PC-3 (cell line): Measurements from ENCODE around the gene TOR2A. TPM values are rescaled to one million over a fixed set of nuclear protein-coding genes. Genes with fewer than 3 reads are reported as not detected.
A peak's percentile ranks its signal among the peaks of the same experiment; 100 is the strongest.

ENCODE experiments used
- ATAC-seq: fragments of 200-7000 bp; cut with Tn5 transposase; 2 replicates; pipeline ENCODE4 v1.9.1; 2020; ENCODE audit warnings: mild to moderate bottlenecking, moderate library complexity
- BruUV-seq: library from RNA; stranded (reverse); fragments of 400-500 nt; replicated peaks from 2 replicates; lab custom pipeline; 2021; lab: Mats Ljungman, UMichigan
- CTCF ChIA-PET: fragments of 300-600 bp; sonication (Branson Sonifier 250); formaldehyde crosslinking; loops from one replicate; lab custom pipeline; 2022; ENCODE audit warnings: antibody characterized with exemption; lab: Charles Lee
- POLR2A ChIA-PET: fragments of 300-600 bp; sonication (Branson Sonifier 250); formaldehyde crosslinking; loops from one replicate; lab custom pipeline; 2022; ENCODE audit warnings: antibody characterized with exemption; ENCODE audit not compliant: unreplicated experiment; lab: Charles Lee
- DNase-seq: peaks from one replicate; pipeline ENCODE4 v3.0.0-alpha.2; 2015
- H2AFZ ChIP-seq: fragments of 300-600 bp; sonication (generic); 2 replicates; pipeline ENCODE4 v1.6.0; 2016; ENCODE audit warnings: antibody characterized with exemption, low read length
- H3F3A ChIP-seq: fragments of 300-600 bp; sonication (generic); one replicate; pipeline ENCODE4 v1.6.0; 2017; ENCODE audit warnings: antibody characterized with exemption, low read length, control low read depth, mild to moderate bottlenecking; ENCODE audit not compliant: unreplicated experiment
- H3K27ac ChIP-seq: fragments of 300-600 bp; sonication (generic); 2 replicates; pipeline ENCODE4 v1.5.1; 2016; ENCODE audit warnings: mild to moderate bottlenecking, low read length
- H3K27me3 ChIP-seq: fragments of 300-600 bp; sonication (generic); 2 replicates; pipeline ENCODE4 v1.6.1; 2016; ENCODE audit warnings: low read length, mixed read lengths
- H3K36me3 ChIP-seq: fragments of 300-600 bp; sonication (generic); 2 replicates; pipeline ENCODE4 v1.6.1; 2016; ENCODE audit warnings: low read depth, mixed run types, low read length, mixed read lengths
- H3K4me1 ChIP-seq: fragments of 300-600 bp; sonication (generic); 2 replicates; pipeline ENCODE4 v1.5.1; 2016; ENCODE audit warnings: low read length; ENCODE audit not compliant: insufficient read depth
- H3K4me2 ChIP-seq: fragments of 300-600 bp; sonication (generic); 2 replicates; pipeline ENCODE4 v1.6.0; 2016; ENCODE audit warnings: low read length
- H3K4me3 ChIP-seq: fragments of 300-600 bp; sonication (generic); 2 replicates; pipeline ENCODE4 v1.5.1; 2016; ENCODE audit warnings: mild to moderate bottlenecking, low read length, mixed read lengths
- H3K79me2 ChIP-seq: fragments of 300-600 bp; sonication (generic); 2 replicates; pipeline ENCODE4 v1.6.1; 2017; ENCODE audit warnings: low read length, mixed read lengths
- H3K9ac ChIP-seq: fragments of 300-600 bp; sonication (generic); 2 replicates; pipeline ENCODE4 v1.6.0; 2016; ENCODE audit warnings: mild to moderate bottlenecking, low read length
- H3K9me2 ChIP-seq: fragments of 300-600 bp; sonication (generic); replicated peaks from 2 replicates; pipeline ENCODE4 v1.6.1; 2016; ENCODE audit warnings: mixed run types, low read length, mixed read lengths
- H3K9me3 ChIP-seq: fragments of 300-600 bp; sonication (generic); 2 replicates; pipeline ENCODE4 v1.6.1; 2016; ENCODE audit warnings: low read length, mixed read lengths
- H4K20me1 ChIP-seq: fragments of 300-600 bp; sonication (generic); 2 replicates; pipeline ENCODE4 v1.6.1; 2016; ENCODE audit warnings: low read length, mixed read lengths
- CTCF ChIP-seq: fragments of 300-600 bp; sonication (generic); conservative IDR thresholded peaks from 2 replicates; pipeline ENCODE4 v1.5.1; 2017; ENCODE audit warnings: antibody characterized with exemption, low read depth, mild to moderate bottlenecking, low read length
- EZH2 ChIP-seq: fragments of 300-600 bp; sonication (generic); IDR thresholded peaks from one replicate; pipeline ENCODE4 v1.6.1; 2017; ENCODE audit warnings: antibody characterized with exemption, mild to moderate bottlenecking, low read length; ENCODE audit not compliant: unreplicated experiment
- EZH2phosphoT487 ChIP-seq: fragments of 300-600 bp; sonication (generic); IDR thresholded peaks from 2 replicates; pipeline ENCODE4 v1.6.1; 2018; ENCODE audit warnings: mild to moderate bottlenecking, antibody characterized with exemption, low read length, borderline replicate concordance
- intact Hi-C: fragments of 100-400 bp; cut with micrococcal nuclease; formaldehyde crosslinking; loops from 2 replicates; pipeline ENCODE4 v1.9.0; 2023
- total RNA-seq: library from RNA; depleted of rRNA; stranded (reverse); fragments of >200 nt; gene quantifications from 2 replicates; pipeline ENCODE4 v1.2.3, GENCODE V29; 2014

Gene TOR2A
- total RNA-seq, 1 experiment from 2014 or later, result 14.1 TPM

- H3K4me2 ChIP-seq, result peak overlapping the region; percentile 94; the same call in 1 of the 2 replicates
- TF ChIP-seq EZH2phosphoT487 (no peak), EZH2 (no peak), CTCF (no peak)
- ATAC-seq (no peak), DNase-seq (no peak)
- H3K9me3 ChIP-seq, result no peaks in the 10 kb centered on the region
- intact Hi-C loops, result loop anchor here (1.0 to 2.0 kb wide), 3 partner anchors 26 to 187 kb away; no protein-coding TSS in a partner anchor
- ChIA-PET CTCF (no interaction called here), POLR2A (no interaction called here)
- H3F3A ChIP-seq, result no peaks in the 10 kb centered on the region
- H4K20me1 ChIP-seq, result no peaks in the 10 kb centered on the region
- H3K9me2 ChIP-seq, result no peaks in the 10 kb centered on the region
- no peaks in the 10 kb centered on the region for H3K79me2 ChIP-seq
- BruUV-seq, result TSS peak; percentile 43
- no peak overlapping the region for H3K4me3 ChIP-seq
- no peak overlapping the region for H2AFZ ChIP-seq
- H3K27ac ChIP-seq, result no peak overlapping the region
- peaks cover 8% of the 10 kb centered on the region for H3K4me1 ChIP-seq
- no peaks in the 10 kb centered on the region for H3K27me3 ChIP-seq
- H3K9ac ChIP-seq, result no peak overlapping the region
- no peaks in the 10 kb centered on the region for H3K36me3 ChIP-seq
Observed at GRCh38 chr9:127733614-127734013, 1.5 kb downstream of the TOR2A start.

GRCh38 chr9:127732444-127732843, 2.6 kb downstream of the TOR2A start:
- intact Hi-C loops, result no loop called here
- Histone ChIP-seq H3K4me1 (peaks cover 8% of the 10 kb centered on the region), H3K36me3 (no peaks in the 10 kb centered on the region), H3K27me3 (no peaks in the 10 kb centered on the region), H3K9me2 (no peaks in the 10 kb centered on the region), H3K4me3 (no peak overlapping the region), H3K4me2 (no peak overlapping the region), H3K9ac (no peak overlapping the region), H2AFZ (no peak overlapping the region), H3F3A (no peaks in the 10 kb centered on the region), H3K27ac (no peak overlapping the region), H3K9me3 (no peaks in the 10 kb centered on the region), H3K79me2 (no peaks in the 10 kb centered on the region), H4K20me1 (no peaks in the 10 kb centered on the region)
- ChIA-PET CTCF (no interaction called here), POLR2A (no interaction called here)
- BruUV-seq, result no TSS peak
- TF ChIP-seq CTCF (no peak), EZH2phosphoT487 (no peak), EZH2 (no peak)
- no peak for DNase-seq
- ATAC-seq, result no peak

GRCh38 chr9:127731938-127732337, 3.2 kb downstream of the TOR2A start:
- DNase-seq, result no peak
- H3K4me2 ChIP-seq, result no peak overlapping the region
- peaks cover 8% of the 10 kb centered on the region for H3K4me1 ChIP-seq
- no peak for ATAC-seq
- no TSS peak for BruUV-seq
- H3K36me3 ChIP-seq, result no peaks in the 10 kb centered on the region
- no peaks in the 10 kb centered on the region for H3K27me3 ChIP-seq
- H3K9me2 ChIP-seq, result no peaks in the 10 kb centered on the region
- H3K27ac ChIP-seq, result no peak overlapping the region
- no peaks in the 10 kb centered on the region for H3F3A ChIP-seq
- intact Hi-C loops, result no loop called here
- H3K79me2 ChIP-seq, result no peaks in the 10 kb centered on the region
- H2AFZ ChIP-seq, result no peak overlapping the region
- no peaks in the 10 kb centered on the region for H3K9me3 ChIP-seq
- CTCF ChIA-PET, result no interaction called here
- no peak for TF ChIP-seq EZH2phosphoT487
- H4K20me1 ChIP-seq, result no peaks in the 10 kb centered on the region
- no peak overlapping the region for H3K9ac ChIP-seq
- POLR2A ChIA-PET, result no interaction called here
- no peak overlapping the region for H3K4me3 ChIP-seq
